CD4-positive, alpha-beta T cell (primary cell): ENCODE measurements around the gene CADM1. TPM values are rescaled to one million over a fixed set of nuclear protein-coding genes. Genes with fewer than 3 reads are reported as not detected.

Source experiments
- ATAC-seq: fragments of 200-7000 bp; cut with Tn5 transposase; one replicate; pipeline ENCODE4 v1.10.0; 2022; ENCODE audit warnings: mild to moderate bottlenecking; ENCODE audit not compliant: poor library complexity
- CTCF ChIA-PET: fragments of 350-600 bp; sonication (Branson Sonifier 250); formaldehyde crosslinking; loops from one replicate; lab custom pipeline; 2021; ENCODE audit warnings: antibody characterized with exemption, inconsistent platforms; lab: Charles Lee
- POLR2A ChIA-PET: fragments of 350-600 bp; sonication (Branson Sonifier 250); formaldehyde crosslinking; loops from one replicate; lab custom pipeline; 2021; ENCODE audit warnings: antibody characterized with exemption, inconsistent platforms; lab: Charles Lee
- DNase-seq, 14 experiments: peaks; one replicate each; pipeline ENCODE4 v3.0.0-alpha.2; 2013 to 2020; ENCODE audit warnings: mixed read lengths in 2 of 14
- H3K27ac ChIP-seq, 2 donors: one replicate each; pipeline versions ENCODE4 v1.5.1 to v1.7.0; 2013; ENCODE audit warnings: low read length in 2 of 2, low read depth in 1 of 2, mild to moderate bottlenecking in 1 of 2
- H3K27me3 ChIP-seq, 2 experiments: 1 replicate in 1 of 2; 2 replicates in 1 of 2; pipeline versions ENCODE4 v1.6.1 to v1.7.0; 2013; ENCODE audit warnings: low read length in 2 of 2, control low read depth in 1 of 2, mild to moderate bottlenecking in 1 of 2, moderate library complexity in 1 of 2; ENCODE audit not compliant: insufficient read depth in 2 of 2, control insufficient read depth in 1 of 2
- H3K36me3 ChIP-seq: one replicate; pipeline ENCODE4 v1.6.1; 2013; ENCODE audit warnings: low read length, control low read depth; ENCODE audit not compliant: insufficient read depth
- H3K4me1 ChIP-seq: one replicate; pipeline ENCODE4 v1.6.1; 2013; ENCODE audit warnings: low read length, control low read depth; ENCODE audit not compliant: insufficient read depth
- H3K4me3 ChIP-seq: one replicate; pipeline ENCODE4 v1.5.1; 2013; ENCODE audit warnings: mild to moderate bottlenecking, low read length, moderate library complexity
- H3K9me3 ChIP-seq, 2 experiments: 1 replicate in 1 of 2; 2 replicates in 1 of 2; pipeline versions ENCODE4 v1.6.1 to v1.7.0; 2013; ENCODE audit warnings: low read length in 2 of 2, mild to moderate bottlenecking in 2 of 2, control low read depth in 1 of 2, moderate library complexity in 1 of 2; ENCODE audit not compliant: control insufficient read depth in 1 of 2, insufficient read depth in 1 of 2
- H3K27ac Mint-ChIP-seq: one replicate; pipeline ENCODE4 v1.8.0; 2020; ENCODE audit warnings: mixed read lengths
- H3K27me3 Mint-ChIP-seq: one replicate; pipeline ENCODE4 v1.8.0; 2021; ENCODE audit warnings: mixed read lengths
- H3K36me3 Mint-ChIP-seq: one replicate; pipeline ENCODE4 v1.8.0; 2021; ENCODE audit warnings: low read depth, mixed read lengths
- H3K4me1 Mint-ChIP-seq: one replicate; pipeline ENCODE4 v1.8.0; 2021; ENCODE audit warnings: low read depth, mixed read lengths
- H3K4me3 Mint-ChIP-seq: one replicate; pipeline ENCODE4 v1.8.0; 2020; ENCODE audit warnings: mild to moderate bottlenecking, mixed read lengths
- H3K9me3 Mint-ChIP-seq: one replicate; pipeline ENCODE4 v1.8.0; 2020; ENCODE audit warnings: mixed read lengths
- intact Hi-C, 2 experiments: fragments of 100-400 bp; cut with DNase I in 1 of 2; cut with micrococcal nuclease in 1 of 2; formaldehyde crosslinking; loops; one replicate each; pipeline versions ENCODE4 v1.15.1 to v1.9.0; 2023 to 2025; cut with DNase I, micrococcal nuclease
- total RNA-seq, 174 experiments: library from RNA in 2 of 174; stranded (reverse) in 2 of 174; gene quantifications; one replicate each; pipeline ENCODE4 v1.2.3 and lab custom pipeline; 2021 to 2026
- TF ChIP-seq, protein P1 (sequence below): fragments of 200-600 bp; IDR thresholded peaks from one replicate; pipeline ENCODE4 v1.8.0; 2022; ENCODE audit warnings: antibody characterized with exemption, mild to moderate bottlenecking

The CADM1 gene
- total RNA-seq, 2 experiments from 2014 or later: 1.1 to 1.4 TPM

DNA sequence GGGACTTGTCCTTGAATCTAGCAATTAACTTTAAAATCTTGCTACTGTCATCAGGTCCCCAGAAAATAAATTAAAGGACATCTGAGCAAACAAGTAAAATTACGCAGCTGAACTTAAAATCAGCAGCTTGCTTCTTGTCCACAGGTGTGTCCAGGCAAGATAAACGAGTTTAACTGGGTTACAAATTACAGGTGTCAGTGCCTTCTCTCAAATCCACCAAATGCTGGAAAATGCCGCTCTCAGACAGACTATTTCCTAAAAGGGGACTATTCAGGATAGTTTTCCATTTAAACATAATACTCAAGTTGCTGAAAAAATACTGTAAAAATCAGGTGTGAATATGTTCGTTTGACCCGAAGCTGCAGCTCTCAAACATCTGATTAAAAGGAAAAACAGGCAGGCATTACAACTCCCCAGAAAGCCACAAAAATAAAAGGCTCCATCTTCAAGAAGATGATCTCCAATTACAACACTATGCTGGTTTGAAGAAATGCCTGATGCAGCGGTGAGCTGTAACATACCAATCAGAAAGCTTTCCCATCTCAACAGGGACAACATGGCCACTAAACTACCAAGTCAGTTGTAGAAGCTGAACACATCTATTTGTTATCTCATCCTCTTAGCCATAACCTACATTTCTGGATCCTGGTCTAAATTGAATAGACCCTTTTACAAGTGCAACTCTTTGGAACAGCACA is 82.1 kb downstream of the CADM1 start:
- H3K9me3 ChIP-seq: no peaks in the 10 kb centered on the region
- no peak for ATAC-seq
- POLR2A ChIA-PET: no interaction called here
- no peaks in the 10 kb centered on the region for H3K9me3 Mint-ChIP-seq
- DNase-seq: no peak
- no peak overlapping the region for H3K27ac ChIP-seq
- intact Hi-C loops: no loop called here
- no peaks in the 10 kb centered on the region for H3K4me1 ChIP-seq
- no peak overlapping the region for H3K4me3 Mint-ChIP-seq
- H3K27me3 ChIP-seq: no peaks in the 10 kb centered on the region
- peaks cover 7% of the 10 kb centered on the region for H3K27me3 Mint-ChIP-seq
- no peaks in the 10 kb centered on the region for H3K4me1 Mint-ChIP-seq
- no peaks in the 10 kb centered on the region for H3K36me3 Mint-ChIP-seq
- no peaks in the 10 kb centered on the region for H3K36me3 ChIP-seq
- H3K27ac Mint-ChIP-seq: no peak overlapping the region
- H3K4me3 ChIP-seq: no peak overlapping the region
- CTCF ChIA-PET: no interaction called here
- TF ChIP-seq, protein P1, sequence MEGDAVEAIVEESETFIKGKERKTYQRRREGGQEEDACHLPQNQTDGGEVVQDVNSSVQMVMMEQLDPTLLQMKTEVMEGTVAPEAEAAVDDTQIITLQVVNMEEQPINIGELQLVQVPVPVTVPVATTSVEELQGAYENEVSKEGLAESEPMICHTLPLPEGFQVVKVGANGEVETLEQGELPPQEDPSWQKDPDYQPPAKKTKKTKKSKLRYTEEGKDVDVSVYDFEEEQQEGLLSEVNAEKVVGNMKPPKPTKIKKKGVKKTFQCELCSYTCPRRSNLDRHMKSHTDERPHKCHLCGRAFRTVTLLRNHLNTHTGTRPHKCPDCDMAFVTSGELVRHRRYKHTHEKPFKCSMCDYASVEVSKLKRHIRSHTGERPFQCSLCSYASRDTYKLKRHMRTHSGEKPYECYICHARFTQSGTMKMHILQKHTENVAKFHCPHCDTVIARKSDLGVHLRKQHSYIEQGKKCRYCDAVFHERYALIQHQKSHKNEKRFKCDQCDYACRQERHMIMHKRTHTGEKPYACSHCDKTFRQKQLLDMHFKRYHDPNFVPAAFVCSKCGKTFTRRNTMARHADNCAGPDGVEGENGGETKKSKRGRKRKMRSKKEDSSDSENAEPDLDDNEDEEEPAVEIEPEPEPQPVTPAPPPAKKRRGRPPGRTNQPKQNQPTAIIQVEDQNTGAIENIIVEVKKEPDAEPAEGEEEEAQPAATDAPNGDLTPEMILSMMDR: no peak

DNA sequence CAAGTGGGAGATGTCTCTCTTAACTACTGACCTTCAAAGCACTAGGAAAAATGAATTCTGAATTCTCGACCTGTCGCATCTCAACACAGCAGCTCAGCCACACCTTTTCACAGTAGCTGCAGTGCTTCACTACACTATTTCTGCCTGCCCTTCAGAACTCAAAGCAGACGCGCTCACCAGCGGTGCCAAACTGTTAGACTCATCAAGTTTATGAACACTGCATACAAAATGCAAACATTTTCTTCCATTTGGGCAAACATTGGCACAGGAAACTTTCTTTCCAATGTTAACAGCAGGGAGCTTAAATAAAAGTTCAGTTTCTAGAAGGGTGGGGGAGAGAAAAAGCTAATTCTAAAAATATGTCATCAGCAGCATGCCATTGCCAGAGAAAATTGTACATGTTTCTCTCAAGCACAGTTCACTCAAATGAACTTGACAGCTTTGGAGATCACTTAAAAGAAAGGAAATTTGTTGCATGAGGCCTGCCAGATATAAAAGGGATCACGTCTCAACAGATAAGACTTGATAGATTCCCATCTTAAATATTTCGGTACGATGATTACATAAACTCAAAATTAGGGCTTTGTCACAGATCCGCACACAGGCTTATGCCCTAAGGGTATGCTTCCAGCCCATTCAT is 82.7 kb downstream of the CADM1 start:
- no peak for ATAC-seq
- Histone ChIP-seq H3K27me3 (no peaks in the 10 kb centered on the region), H3K9me3 (no peaks in the 10 kb centered on the region), H3K27ac (no peak overlapping the region), H3K36me3 (no peaks in the 10 kb centered on the region), H3K4me3 (no peak overlapping the region), H3K4me1 (no peaks in the 10 kb centered on the region)
- Mint-ChIP-seq H3K27me3 (peaks cover 7% of the 10 kb centered on the region), H3K36me3 (no peaks in the 10 kb centered on the region), H3K9me3 (no peaks in the 10 kb centered on the region), H3K4me3 (no peak overlapping the region), H3K27ac (no peak overlapping the region), H3K4me1 (no peaks in the 10 kb centered on the region)
- intact Hi-C loops: no loop called here
- TF ChIP-seq, protein P1: no peak
- POLR2A ChIA-PET: no interaction called here
- CTCF ChIA-PET: no interaction called here
- DNase-seq: no peak

DNA sequence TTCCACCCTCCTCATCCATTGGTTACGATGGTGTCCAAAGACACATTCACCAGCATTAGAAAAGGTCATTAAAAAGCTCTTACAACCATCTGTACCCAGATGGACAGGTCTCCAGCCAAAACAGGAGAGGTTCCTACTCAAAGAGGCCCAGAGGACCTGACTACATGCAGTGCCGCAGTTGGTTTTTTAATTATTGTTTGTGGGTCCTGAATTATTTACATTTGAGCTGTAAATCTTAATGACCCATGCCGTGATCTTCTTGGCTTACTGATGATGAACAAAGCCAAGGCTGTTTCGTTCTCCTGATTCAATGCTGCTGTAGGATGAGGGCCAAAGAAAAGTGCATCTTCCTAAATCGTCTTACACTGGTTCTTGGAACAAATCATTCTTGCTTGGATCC is 83.7 kb downstream of the CADM1 start:
- DNase-seq (no peak), ATAC-seq (no peak)
- Histone ChIP-seq H3K27me3 (no peaks in the 10 kb centered on the region), H3K4me1 (no peaks in the 10 kb centered on the region), H3K9me3 (no peaks in the 10 kb centered on the region), H3K36me3 (no peaks in the 10 kb centered on the region), H3K27ac (no peak overlapping the region), H3K4me3 (no peak overlapping the region)
- H3K27ac Mint-ChIP-seq: no peak overlapping the region
- POLR2A ChIA-PET: no interaction called here
- H3K36me3 Mint-ChIP-seq: no peaks in the 10 kb centered on the region
- H3K27me3 Mint-ChIP-seq: no peaks in the 10 kb centered on the region
- CTCF ChIA-PET: no interaction called here
- TF ChIP-seq, protein P1: no peak
- no peaks in the 10 kb centered on the region for H3K4me1 Mint-ChIP-seq
- H3K4me3 Mint-ChIP-seq: no peak overlapping the region
- intact Hi-C loops: no loop called here
- no peaks in the 10 kb centered on the region for H3K9me3 Mint-ChIP-seq
